ENCODE results near the gene ITPK1. TPM values are rescaled to one million over a fixed set of nuclear protein-coding genes. Genes with fewer than 3 reads are reported as not detected.
"Not testable (repeated sequence)": the region's sequence is repeated elsewhere in the genome, so short reads cannot be mapped to it uniquely, and the experiment has no call there.

Gene ITPK1
- total and polyA plus RNA-seq, 8 donors: 17.8 to 46.3 (median 28.9) TPM

- Histone ChIP-seq H3K27ac (no peak overlapping the region), H3K4me1 (peaks cover 4 to 21% (median 14%) of the 10 kb centered on the region in 4 donors), H3K36me3 (no peaks in the 10 kb centered on the region), H3K27me3 (no peaks in the 10 kb centered on the region), H3K9me3 (no peaks in the 10 kb centered on the region), H3K4me3 (no peak overlapping the region)
- no peak for DNase-seq
- intact Hi-C loops (cut with DNase I; ENCODE audit: low total_unique reads): no loop called here
- 66 to 81% (median 72%) methylated on average over 11 to 13 of the region's 13 CpGs for WGBS, 5 donors
- no peak for TF ChIP-seq EP300 (IDR thresholded peaks at IDR 0.05)
- no peak for TF ChIP-seq CTCF (IDR thresholded peaks at IDR 0.05)
- TF ChIP-seq POLR2A (IDR thresholded peaks at IDR 0.05): no peak
- no peak for TF ChIP-seq POLR2AphosphoS5 (IDR thresholded peaks at IDR 0.05)
Measured at GRCh38 chr14:93142854-93143652, 27.3 kb upstream of the ITPK1 start.

GRCh38 chr14:93137864-93138263 lies 22.1 kb upstream of the ITPK1 start:
- H3K4me1 ChIP-seq: peaks cover 10 to 62% (median 46%) of the 10 kb centered on the region in 4 donors
- H3K4me3 ChIP-seq: no peak overlapping the region
- DNase-seq: peak; percentile 91 to 94
- TF ChIP-seq POLR2A (IDR thresholded peaks at IDR 0.05) (no peak), POLR2AphosphoS5 (IDR thresholded peaks at IDR 0.05) (peak in 1 of 3 donors; percentile 6), CTCF (IDR thresholded peaks at IDR 0.05) (peak in 3 of 7 experiments; percentile 7 to 47 (median 15))
- peak overlapping the region; percentile 7 to 70 (median 57) for H3K27ac ChIP-seq
- intact Hi-C loops (cut with DNase I; ENCODE audit: low total_unique reads): loop anchor here (10.0 kb wide), 1 partner anchor 183 kb away; no protein-coding TSS in a partner anchor
- no peaks in the 10 kb centered on the region for H3K27me3 ChIP-seq
- WGBS, 5 donors: 21 to 48% (median 26%) methylated on average over 16 to 17 of the region's 17 CpGs
- H3K9me3 ChIP-seq: no peaks in the 10 kb centered on the region
- H3K36me3 ChIP-seq: no peaks in the 10 kb centered on the region

GRCh38 chr14:93136508-93136907 lies 20.8 kb upstream of the ITPK1 start:
- DNase-seq, H3K27me3 ChIP-seq, H3K36me3 ChIP-seq, H3K27ac ChIP-seq, H3K9me3 ChIP-seq, H3K4me3 ChIP-seq: not testable (repeated sequence)
- WGBS, 5 donors: 75 to 91% (median 80%) methylated on average over 13 of the region's 13 CpGs
- intact Hi-C loops (cut with DNase I; ENCODE audit: low total_unique reads): loop anchor here (10.0 kb wide), 1 partner anchor 182 kb away; no protein-coding TSS in a partner anchor
- peaks cover 10 to 71% (median 56%) of the 10 kb centered on the region in 4 donors for H3K4me1 ChIP-seq

GRCh38 chr14:93136009-93136408 lies 20.3 kb upstream of the ITPK1 start:
- H3K4me3 ChIP-seq: no peak overlapping the region
- peaks cover 10 to 71% (median 56%) of the 10 kb centered on the region in 4 donors for H3K4me1 ChIP-seq
- no peaks in the 10 kb centered on the region for H3K27me3 ChIP-seq
- intact Hi-C loops (cut with DNase I; ENCODE audit: low total_unique reads): loop anchor here (10.0 kb wide), 1 partner anchor 181 kb away; no protein-coding TSS in a partner anchor
- WGBS, 5 donors: 41 to 55% (median 46%) methylated on average over 8 of the region's 8 CpGs
- H3K27ac ChIP-seq: peak overlapping the region in 4 of 5 donors; percentile 33 to 71 (median 68)
- no peaks in the 10 kb centered on the region for H3K36me3 ChIP-seq
- no peaks in the 10 kb centered on the region for H3K9me3 ChIP-seq
- DNase-seq: no peak
- no peak for TF ChIP-seq EP300 (IDR thresholded peaks at IDR 0.05)
- TF ChIP-seq CTCF (IDR thresholded peaks at IDR 0.05): no peak
- no peak for TF ChIP-seq POLR2AphosphoS5 (IDR thresholded peaks at IDR 0.05)
- no peak for TF ChIP-seq POLR2A (IDR thresholded peaks at IDR 0.05)

All from stomach (tissue), 9 donors.